ENCODE data around the gene IGSF22.

- TF ChIP-seq POLR2A (IDR thresholded peaks at IDR 0.05; ENCODE audit: low read depth, low read length), result no peak
- no peak for TF ChIP-seq POLR2AphosphoS5 (IDR thresholded peaks at IDR 0.05; ENCODE audit: low read depth, low read length)
- no peak for TF ChIP-seq SPI1 (IDR thresholded peaks at IDR 0.05; ENCODE audit: low read depth, low read length)
- no peak for TF ChIP-seq TAF1 (IDR thresholded peaks at IDR 0.05; ENCODE audit: low read depth, low read length)
- no peak for TF ChIP-seq PAX5 (IDR thresholded peaks at IDR 0.05; ENCODE audit: insufficient read depth, low read length, severe bottlenecking)
- no peak for TF ChIP-seq POU2F2 (IDR thresholded peaks at IDR 0.05; ENCODE audit: low read depth, low read length)
Measured at GRCh38 chr11:18668131-18668530, 57.9 kb downstream of the IGSF22 start.
